ENCODE results near the gene PTPRG.

The PTPRG gene

DNA sequence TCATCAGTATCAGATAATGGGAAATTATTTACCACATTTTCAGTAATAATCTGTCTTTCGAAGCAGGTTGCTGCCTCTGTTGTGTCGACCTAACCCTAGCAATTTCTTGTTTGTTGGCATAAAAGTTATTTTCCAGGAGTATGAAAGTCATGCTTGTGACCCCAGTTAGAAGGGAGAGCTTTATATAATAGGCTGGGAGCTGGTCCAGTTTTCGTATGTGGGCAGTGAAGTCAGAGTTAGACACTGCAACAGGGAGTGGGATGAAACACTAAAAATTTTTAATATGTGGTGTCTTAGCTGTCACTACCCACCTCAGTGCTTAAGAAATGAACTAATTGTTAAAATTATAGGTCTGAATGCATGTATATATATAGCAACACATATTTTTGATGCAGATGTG is 463.5 kb downstream of the PTPRG start:
- no peaks in the 10 kb centered on the region for H3K4me1 ChIP-seq
- H2AFZ ChIP-seq = no peak overlapping the region
- no peaks in the 10 kb centered on the region for H3K9me3 ChIP-seq (ENCODE audit: control insufficient read depth, low read length)
- H3K27me3 ChIP-seq (ENCODE audit: control insufficient read depth, insufficient read depth, low read length) = no peaks in the 10 kb centered on the region
- no peak overlapping the region for H3K4me2 ChIP-seq (ENCODE audit: low read length)
- H3K4me3 ChIP-seq (ENCODE audit: low read depth, low read length) = no peak overlapping the region
- H3K36me3 ChIP-seq (ENCODE audit: control insufficient read depth, insufficient read depth, low read length) = no peaks in the 10 kb centered on the region
- no peak overlapping the region for H3K9ac ChIP-seq
- H3K27ac ChIP-seq = no peak overlapping the region
- peaks cover 9% of the 10 kb centered on the region for H3K79me2 ChIP-seq
- no peak for TF ChIP-seq CTCF (IDR thresholded peaks at IDR 0.05)

DNA sequence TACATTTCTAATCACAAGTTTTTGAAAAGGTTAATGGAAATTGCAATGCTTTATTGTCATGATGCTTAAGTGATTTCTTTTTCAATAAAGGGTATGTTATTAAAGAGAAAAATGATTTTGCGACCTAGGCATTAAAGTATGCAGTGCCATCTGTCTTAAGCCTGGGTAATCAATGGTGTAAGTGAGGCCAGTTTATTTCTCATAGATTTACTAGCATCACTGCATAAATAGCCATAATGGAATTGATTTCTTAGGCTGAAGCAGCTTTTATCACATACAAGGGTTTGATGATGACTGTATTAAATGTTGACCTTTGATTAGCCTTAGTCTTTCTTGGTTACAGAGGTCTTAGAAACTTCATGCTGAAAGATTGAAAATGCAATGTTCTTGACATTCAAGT is 464.5 kb downstream of the PTPRG start:
- no peak for TF ChIP-seq CTCF (IDR thresholded peaks at IDR 0.05)
- Histone ChIP-seq H3K9me3 (ENCODE audit: control insufficient read depth, low read length) (no peaks in the 10 kb centered on the region), H3K4me2 (ENCODE audit: low read length) (no peak overlapping the region), H3K9ac (no peak overlapping the region), H3K4me1 (no peaks in the 10 kb centered on the region), H3K27ac (no peak overlapping the region), H3K36me3 (ENCODE audit: control insufficient read depth, insufficient read depth, low read length) (no peaks in the 10 kb centered on the region), H3K79me2 (peaks cover 7% of the 10 kb centered on the region), H3K4me3 (ENCODE audit: low read depth, low read length) (no peak overlapping the region), H3K27me3 (ENCODE audit: control insufficient read depth, insufficient read depth, low read length) (no peaks in the 10 kb centered on the region), H2AFZ (no peak overlapping the region)

- no peaks in the 10 kb centered on the region for H3K27me3 ChIP-seq (ENCODE audit: control insufficient read depth, insufficient read depth, low read length)
- H3K27ac ChIP-seq = no peak overlapping the region
- H3K9me3 ChIP-seq (ENCODE audit: control insufficient read depth, low read length) = no peaks in the 10 kb centered on the region
- no peaks in the 10 kb centered on the region for H3K36me3 ChIP-seq (ENCODE audit: control insufficient read depth, insufficient read depth, low read length)
- TF ChIP-seq CTCF (IDR thresholded peaks at IDR 0.05) = no peak
- H3K79me2 ChIP-seq = peaks cover 10% of the 10 kb centered on the region
- peaks cover 1% of the 10 kb centered on the region for H3K4me1 ChIP-seq
- no peak overlapping the region for H3K9ac ChIP-seq
- no peak overlapping the region for H3K4me2 ChIP-seq (ENCODE audit: low read length)
- no peak overlapping the region for H3K4me3 ChIP-seq (ENCODE audit: low read depth, low read length)
- H2AFZ ChIP-seq = no peak overlapping the region
Observed at GRCh38 chr3:62027241-62027640, 465.9 kb downstream of the PTPRG start.

- H3K4me3 ChIP-seq (ENCODE audit: low read depth, low read length) = no peak overlapping the region
- H3K4me2 ChIP-seq (ENCODE audit: low read length) = no peak overlapping the region
- H3K27ac ChIP-seq = no peak overlapping the region
- peaks cover 14% of the 10 kb centered on the region for H3K79me2 ChIP-seq
- no peak for TF ChIP-seq CTCF (IDR thresholded peaks at IDR 0.05)
- H3K9me3 ChIP-seq (ENCODE audit: control insufficient read depth, low read length) = no peaks in the 10 kb centered on the region
- H3K36me3 ChIP-seq (ENCODE audit: control insufficient read depth, insufficient read depth, low read length) = no peaks in the 10 kb centered on the region
- H3K27me3 ChIP-seq (ENCODE audit: control insufficient read depth, insufficient read depth, low read length) = no peaks in the 10 kb centered on the region
- no peak overlapping the region for H2AFZ ChIP-seq
- no peak overlapping the region for H3K9ac ChIP-seq
- peaks cover 6% of the 10 kb centered on the region for H3K4me1 ChIP-seq
Observed at GRCh38 chr3:62027796-62028195, 466.4 kb downstream of the PTPRG start.

DNA sequence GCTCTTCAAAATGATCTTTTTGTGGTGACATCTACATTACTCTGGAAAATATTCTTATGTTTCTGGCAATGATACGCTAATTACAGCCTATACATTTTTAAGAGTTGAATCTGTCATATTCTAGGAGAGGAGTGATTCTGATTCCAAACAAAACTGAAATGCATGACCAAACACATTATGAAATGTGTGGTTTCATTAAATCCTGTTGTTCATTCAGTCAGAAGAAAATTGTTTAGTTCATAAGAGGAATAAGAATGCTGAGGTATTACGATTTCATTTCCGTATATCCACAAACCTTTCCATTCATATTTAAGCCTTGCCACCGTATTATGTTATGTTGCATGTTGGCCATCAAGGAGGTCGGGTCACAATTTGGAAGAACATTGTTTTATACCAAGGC is 466.9 kb downstream of the PTPRG start:
- H3K79me2 ChIP-seq = peaks cover 17% of the 10 kb centered on the region
- H3K4me3 ChIP-seq (ENCODE audit: low read depth, low read length) = no peak overlapping the region
- H3K4me2 ChIP-seq (ENCODE audit: low read length) = no peak overlapping the region
- H3K36me3 ChIP-seq (ENCODE audit: control insufficient read depth, insufficient read depth, low read length) = no peaks in the 10 kb centered on the region
- H3K27me3 ChIP-seq (ENCODE audit: control insufficient read depth, insufficient read depth, low read length) = no peaks in the 10 kb centered on the region
- TF ChIP-seq CTCF (IDR thresholded peaks at IDR 0.05) = no peak
- no peak overlapping the region for H2AFZ ChIP-seq
- H3K9ac ChIP-seq = no peak overlapping the region
- H3K9me3 ChIP-seq (ENCODE audit: control insufficient read depth, low read length) = no peaks in the 10 kb centered on the region
- H3K27ac ChIP-seq = no peak overlapping the region
- H3K4me1 ChIP-seq = peaks cover 8% of the 10 kb centered on the region

Data from parathyroid adenoma (tissue), 2 donors.